Smooth muscle cell (in vitro differentiated cells): ENCODE results near the gene CNTNAP2. TPM values are rescaled to one million over a fixed set of nuclear protein-coding genes. Genes with fewer than 3 reads are reported as not detected.
"Not testable (repeated sequence)": the region's sequence is repeated elsewhere in the genome, so short reads cannot be mapped to it uniquely, and the experiment has no call there.

Experiments
- DNase-seq: peaks from one replicate; lab custom pipeline; 2025; ENCODE audit not compliant: unreplicated experiment; lab: John Stamatoyannopoulos, UW
- H2AFZ ChIP-seq: fragments of 200-600 bp; sonication (generic); 2 replicates; pipeline ENCODE4 v1.6.0; 2016; ENCODE audit warnings: antibody characterized with exemption, low read depth, mild to moderate bottlenecking
- H3F3A ChIP-seq: fragments of 200-600 bp; sonication (generic); 2 replicates; pipeline ENCODE4 v1.6.0; 2017; ENCODE audit warnings: antibody characterized with exemption, low read depth
- H3K27ac ChIP-seq: fragments of 200-600 bp; sonication (generic); 2 replicates; pipeline ENCODE4 v1.5.1; 2016; ENCODE audit warnings: low read depth, mild to moderate bottlenecking
- H3K27me3 ChIP-seq: fragments of 200-600 bp; sonication (generic); 2 replicates; pipeline ENCODE4 v1.6.1; 2016; ENCODE audit warnings: low read depth, mild to moderate bottlenecking
- H3K36me3 ChIP-seq: fragments of 200-600 bp; sonication (generic); 2 replicates; pipeline ENCODE4 v1.5.1; 2016; ENCODE audit warnings: low read depth
- H3K4me1 ChIP-seq: fragments of 200-600 bp; sonication (generic); 2 replicates; pipeline ENCODE4 v1.5.1; 2016; ENCODE audit warnings: low read depth
- H3K4me2 ChIP-seq: fragments of 200-600 bp; sonication (generic); 2 replicates; pipeline ENCODE4 v1.6.0; 2016; ENCODE audit warnings: mild to moderate bottlenecking
- H3K4me3 ChIP-seq: fragments of 200-600 bp; sonication (generic); 2 replicates; pipeline ENCODE4 v1.5.1; 2016; ENCODE audit warnings: mild to moderate bottlenecking
- H3K79me2 ChIP-seq: fragments of 200-600 bp; sonication (generic); 2 replicates; pipeline ENCODE4 v1.6.0; 2016; ENCODE audit warnings: low read depth, mild to moderate bottlenecking
- H3K9ac ChIP-seq: fragments of 200-600 bp; sonication (generic); 2 replicates; pipeline ENCODE4 v1.6.0; 2016; ENCODE audit warnings: low read depth
- H3K9me3 ChIP-seq: fragments of 200-600 bp; sonication (generic); replicated peaks from 2 replicates; pipeline ENCODE4 v1.5.1; 2016; ENCODE audit warnings: low read depth
- H4K20me1 ChIP-seq: fragments of 200-600 bp; sonication (generic); 2 replicates; pipeline ENCODE4 v1.6.0; 2016; ENCODE audit warnings: low read depth
- WGBS: methylation state at CpG from one replicate; pipeline ENCODE4 v1.1.7; 2016; ENCODE audit warnings: low lambda C conversion rate; 5-methylcytosine and 5-hydroxymethylcytosine counted together
- polyA plus RNA-seq: library from polyadenylated mRNA; unstranded; fragments of >200 nt; fragmentation: Nextera tagmentation; extraction: Ambion mirVana; gene quantifications from 2 replicates; pipeline ENCODE4 v1.2.1, GENCODE V29; 2016
- total RNA-seq: library from RNA; depleted of rRNA; stranded (reverse); fragments of >200 nt; gene quantifications from 2 replicates; pipeline ENCODE4 v1.2.3, GENCODE V29; 2014
- TF ChIP-seq, protein P1 (sequence below): fragments of 200-600 bp; sonication (generic); IDR thresholded peaks from 2 replicates; pipeline ENCODE4 v1.5.1; 2017; ENCODE audit warnings: borderline replicate concordance, mild to moderate bottlenecking, antibody characterized with exemption; ENCODE audit not compliant: insufficient read depth, poor library complexity, severe bottlenecking

The CNTNAP2 gene
- total and polyA plus RNA-seq, 2 experiments from 2014 or later = 1.7 to 9.0 TPM

GRCh38 chr7:146185844-146186243 is 69.2 kb downstream of the CNTNAP2 start:
- H4K20me1 ChIP-seq = no peaks in the 10 kb centered on the region
- no peaks in the 10 kb centered on the region for H3K9me3 ChIP-seq
- TF ChIP-seq, protein P1, sequence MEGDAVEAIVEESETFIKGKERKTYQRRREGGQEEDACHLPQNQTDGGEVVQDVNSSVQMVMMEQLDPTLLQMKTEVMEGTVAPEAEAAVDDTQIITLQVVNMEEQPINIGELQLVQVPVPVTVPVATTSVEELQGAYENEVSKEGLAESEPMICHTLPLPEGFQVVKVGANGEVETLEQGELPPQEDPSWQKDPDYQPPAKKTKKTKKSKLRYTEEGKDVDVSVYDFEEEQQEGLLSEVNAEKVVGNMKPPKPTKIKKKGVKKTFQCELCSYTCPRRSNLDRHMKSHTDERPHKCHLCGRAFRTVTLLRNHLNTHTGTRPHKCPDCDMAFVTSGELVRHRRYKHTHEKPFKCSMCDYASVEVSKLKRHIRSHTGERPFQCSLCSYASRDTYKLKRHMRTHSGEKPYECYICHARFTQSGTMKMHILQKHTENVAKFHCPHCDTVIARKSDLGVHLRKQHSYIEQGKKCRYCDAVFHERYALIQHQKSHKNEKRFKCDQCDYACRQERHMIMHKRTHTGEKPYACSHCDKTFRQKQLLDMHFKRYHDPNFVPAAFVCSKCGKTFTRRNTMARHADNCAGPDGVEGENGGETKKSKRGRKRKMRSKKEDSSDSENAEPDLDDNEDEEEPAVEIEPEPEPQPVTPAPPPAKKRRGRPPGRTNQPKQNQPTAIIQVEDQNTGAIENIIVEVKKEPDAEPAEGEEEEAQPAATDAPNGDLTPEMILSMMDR = no peak
- no peak overlapping the region for H3K4me3 ChIP-seq
- H3K79me2 ChIP-seq = no peaks in the 10 kb centered on the region
- H3K27me3 ChIP-seq = no peaks in the 10 kb centered on the region
- no peak overlapping the region for H3K9ac ChIP-seq
- 67% methylated on average over 2 of the region's 2 CpGs for WGBS
- H2AFZ ChIP-seq = no peak overlapping the region
- H3K4me2 ChIP-seq = no peak overlapping the region
- no peaks in the 10 kb centered on the region for H3K36me3 ChIP-seq
- no peaks in the 10 kb centered on the region for H3K4me1 ChIP-seq
- H3K27ac ChIP-seq = no peak overlapping the region
- H3F3A ChIP-seq = no peaks in the 10 kb centered on the region
- DNase-seq = no peak

DNA sequence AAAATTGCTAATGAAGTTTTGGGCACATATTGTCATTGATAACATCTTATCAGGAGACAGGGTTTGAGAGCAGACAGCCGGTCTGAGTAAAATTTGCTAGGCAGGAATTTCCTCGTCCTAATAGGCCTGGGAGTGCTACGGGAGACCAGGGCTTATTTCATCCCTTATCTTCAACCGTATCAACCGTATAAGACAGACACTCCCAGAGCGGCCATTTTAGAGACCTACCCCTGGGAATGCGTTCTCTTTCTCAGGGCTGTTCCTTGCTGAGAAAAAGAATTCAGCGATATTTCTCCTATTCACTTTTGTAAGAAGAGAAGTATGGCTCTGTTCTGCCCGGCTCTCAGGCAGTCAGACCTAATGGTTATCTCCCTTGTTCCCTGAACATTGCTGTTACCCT is 74.8 kb downstream of the CNTNAP2 start:
- H3K27ac ChIP-seq, DNase-seq, H3K9me3 ChIP-seq, H3K36me3 ChIP-seq, H3K4me3 ChIP-seq, H3K79me2 ChIP-seq, H3F3A ChIP-seq, H4K20me1 ChIP-seq, H3K4me1 ChIP-seq, H2AFZ ChIP-seq, H3K9ac ChIP-seq, H3K4me2 ChIP-seq, H3K27me3 ChIP-seq: not testable (repeated sequence)
- WGBS = 79% methylated on average over 9 of the region's 9 CpGs

DNA sequence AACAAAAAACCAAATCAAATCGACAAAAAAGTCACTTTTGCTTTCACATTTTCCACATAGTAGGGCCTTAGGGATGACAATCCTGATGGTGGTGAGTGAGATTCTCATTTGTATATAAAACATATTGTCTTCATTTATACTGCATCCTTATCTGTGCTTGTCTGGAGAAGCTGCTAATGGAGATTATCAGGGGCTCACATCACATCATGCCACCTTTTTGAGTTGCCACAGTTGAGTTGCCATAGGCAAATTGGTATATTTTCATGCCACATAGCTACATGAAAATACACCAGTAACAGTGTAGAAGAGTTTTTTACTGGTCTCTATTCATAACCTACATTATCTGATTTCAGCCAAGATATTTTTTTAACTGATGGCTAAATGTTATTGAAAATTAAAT is 85.3 kb downstream of the CNTNAP2 start:
- no peak overlapping the region for H3K4me2 ChIP-seq
- H3K9ac ChIP-seq = no peak overlapping the region
- 62% methylated on average over 1 of the region's 1 CpG for WGBS
- H3K4me3 ChIP-seq = no peak overlapping the region
- no peaks in the 10 kb centered on the region for H3K79me2 ChIP-seq
- H3K27ac ChIP-seq = no peak overlapping the region
- H3K27me3 ChIP-seq = no peaks in the 10 kb centered on the region
- no peaks in the 10 kb centered on the region for H3K9me3 ChIP-seq
- no peaks in the 10 kb centered on the region for H3F3A ChIP-seq
- no peaks in the 10 kb centered on the region for H4K20me1 ChIP-seq
- no peaks in the 10 kb centered on the region for H3K4me1 ChIP-seq
- no peaks in the 10 kb centered on the region for H3K36me3 ChIP-seq
- H2AFZ ChIP-seq = no peak overlapping the region
- DNase-seq = no peak
- TF ChIP-seq, protein P1 = no peak

GRCh38 chr7:146206270-146206669 is 89.7 kb downstream of the CNTNAP2 start:
- Histone ChIP-seq H3F3A (no peaks in the 10 kb centered on the region), H3K36me3 (no peaks in the 10 kb centered on the region), H3K4me2 (no peak overlapping the region), H3K4me3 (no peak overlapping the region), H3K79me2 (no peaks in the 10 kb centered on the region), H3K4me1 (no peaks in the 10 kb centered on the region), H3K9me3 (no peaks in the 10 kb centered on the region), H3K27me3 (no peaks in the 10 kb centered on the region), H4K20me1 (no peaks in the 10 kb centered on the region), H2AFZ (no peak overlapping the region), H3K9ac (no peak overlapping the region), H3K27ac (no peak overlapping the region)
- DNase-seq = no peak
- TF ChIP-seq, protein P1 = no peak
- 78% methylated on average over 2 of the region's 2 CpGs for WGBS
